ENCODE results near the gene JAM2.
"Not testable (repeated sequence)": the region's sequence is repeated elsewhere in the genome, so short reads cannot be mapped to it uniquely, and the experiment has no call there.

Gene JAM2

GRCh38 chr21:25647647-25648046, 8.6 kb downstream of the JAM2 start:
- no peak for DNase-seq

GRCh38 chr21:25649146-25649545, 10.1 kb downstream of the JAM2 start:
- DNase-seq, result no peak

- no peak for DNase-seq
Observed at GRCh38 chr21:25656412-25656811, 17.4 kb downstream of the JAM2 start.

- DNase-seq, result no peak
Observed at GRCh38 chr21:25657140-25657539, 18.1 kb downstream of the JAM2 start.

GRCh38 chr21:25658427-25659035, 19.5 kb downstream of the JAM2 start:
- no peak for DNase-seq

- no peak for DNase-seq
Observed at GRCh38 chr21:25660233-25660632, 21.2 kb downstream of the JAM2 start.

- no peak for DNase-seq
Observed at GRCh38 chr21:25664491-25664931, 25.5 kb downstream of the JAM2 start.

GRCh38 chr21:25670726-25671125, 31.7 kb downstream of the JAM2 start:
- no peak for DNase-seq

- no peak for DNase-seq
Observed at GRCh38 chr21:25676451-25676850, 37.4 kb downstream of the JAM2 start.

- no peak for DNase-seq
Observed at GRCh38 chr21:25682382-25682781, 43.3 kb downstream of the JAM2 start.

GRCh38 chr21:25687787-25688186, 48.7 kb downstream of the JAM2 start:
- DNase-seq, result no peak

GRCh38 chr21:25688275-25689155, 49.5 kb downstream of the JAM2 start:
- no peak for DNase-seq

GRCh38 chr21:25689226-25689625, 50.2 kb downstream of the JAM2 start:
- no peak for DNase-seq

- DNase-seq, result no peak
Observed at GRCh38 chr21:25691976-25692375, 52.9 kb downstream of the JAM2 start.

GRCh38 chr21:25695461-25695860, 56.4 kb downstream of the JAM2 start:
- not testable (repeated sequence) for DNase-seq

- DNase-seq, result no peak
Observed at GRCh38 chr21:25700741-25701140, 61.7 kb downstream of the JAM2 start.

GRCh38 chr21:25701529-25701928, 62.5 kb downstream of the JAM2 start:
- no peak for DNase-seq

- peak; percentile 7 for DNase-seq
Observed at GRCh38 chr21:25708467-25709065, 69.5 kb downstream of the JAM2 start.

GRCh38 chr21:25709684-25710265, 70.7 kb downstream of the JAM2 start:
- DNase-seq, result no peak

GRCh38 chr21:25710550-25710949, 71.5 kb downstream of the JAM2 start:
- DNase-seq, result no peak

- not testable (repeated sequence) for DNase-seq
Observed at GRCh38 chr21:25714066-25714465, 75.0 kb downstream of the JAM2 start.

GRCh38 chr21:25717491-25718147, 78.6 kb downstream of the JAM2 start:
- no peak for DNase-seq

GRCh38 chr21:25721987-25722386, 82.9 kb downstream of the JAM2 start:
- no peak for DNase-seq
